Thyroid gland (tissue), 4 donors: Measurements from ENCODE around the gene DDX43.

Experiments
- POLR2A ChIP-seq, 2 donors: fragments of 450-650 bp; IDR thresholded peaks; one replicate each; pipeline ENCODE4 v1.6.1; 2017; ENCODE audit warnings: antibody characterized with exemption in 2 of 2, mild to moderate bottlenecking in 2 of 2, moderate library complexity in 1 of 2
- TF ChIP-seq, protein P1 (sequence below), 6 experiments: fragments of 200-600 bp in 3 of 6; fragments of 450-650 bp in 3 of 6; sonication (generic) in 3 of 6; IDR thresholded peaks; one replicate each; pipeline ENCODE4 v1.5.1; 2016 to 2019; ENCODE audit warnings: antibody characterized with exemption in 6 of 6, mild to moderate bottlenecking in 2 of 6, inconsistent platforms in 1 of 6, moderate library complexity in 1 of 6

DNA sequence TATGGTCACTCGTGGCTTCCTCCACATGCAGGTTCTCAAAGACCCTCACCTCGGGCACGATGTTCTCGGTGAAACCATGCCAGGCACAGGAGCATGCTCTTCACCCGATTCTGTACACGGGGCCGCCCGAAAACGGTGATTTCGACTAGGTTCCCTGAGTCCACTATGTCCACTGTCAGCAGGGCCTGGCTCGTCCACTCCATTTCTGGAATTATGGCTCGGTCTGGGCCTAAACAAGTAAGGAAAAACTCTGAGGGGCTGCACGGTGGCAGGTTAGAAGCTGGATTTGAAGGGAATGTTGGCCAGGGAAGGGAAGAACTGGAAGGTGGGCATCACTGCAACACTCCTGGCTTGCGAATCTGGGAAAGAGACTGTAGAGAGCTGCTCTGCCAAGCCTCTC lies 25.5 kb upstream of the DDX43 start:
- no peak for TF ChIP-seq POLR2A (IDR thresholded peaks at IDR 0.05)
- TF ChIP-seq, protein P1, sequence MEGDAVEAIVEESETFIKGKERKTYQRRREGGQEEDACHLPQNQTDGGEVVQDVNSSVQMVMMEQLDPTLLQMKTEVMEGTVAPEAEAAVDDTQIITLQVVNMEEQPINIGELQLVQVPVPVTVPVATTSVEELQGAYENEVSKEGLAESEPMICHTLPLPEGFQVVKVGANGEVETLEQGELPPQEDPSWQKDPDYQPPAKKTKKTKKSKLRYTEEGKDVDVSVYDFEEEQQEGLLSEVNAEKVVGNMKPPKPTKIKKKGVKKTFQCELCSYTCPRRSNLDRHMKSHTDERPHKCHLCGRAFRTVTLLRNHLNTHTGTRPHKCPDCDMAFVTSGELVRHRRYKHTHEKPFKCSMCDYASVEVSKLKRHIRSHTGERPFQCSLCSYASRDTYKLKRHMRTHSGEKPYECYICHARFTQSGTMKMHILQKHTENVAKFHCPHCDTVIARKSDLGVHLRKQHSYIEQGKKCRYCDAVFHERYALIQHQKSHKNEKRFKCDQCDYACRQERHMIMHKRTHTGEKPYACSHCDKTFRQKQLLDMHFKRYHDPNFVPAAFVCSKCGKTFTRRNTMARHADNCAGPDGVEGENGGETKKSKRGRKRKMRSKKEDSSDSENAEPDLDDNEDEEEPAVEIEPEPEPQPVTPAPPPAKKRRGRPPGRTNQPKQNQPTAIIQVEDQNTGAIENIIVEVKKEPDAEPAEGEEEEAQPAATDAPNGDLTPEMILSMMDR (IDR thresholded peaks at IDR 0.05): no peak
